Colonic mucosa (tissue), 4 donors: ENCODE measurements around the gene FGF14. TPM values are rescaled to one million over a fixed set of nuclear protein-coding genes. Genes with fewer than 3 reads are reported as not detected.

Source experiments
- DNase-seq: peaks from one replicate; pipeline ENCODE4 v3.0.0-alpha.2; 2020
- H3K27ac ChIP-seq: fragments of 200-600 bp; one replicate; pipeline ENCODE4 v1.8.0; 2021
- H3K27me3 ChIP-seq: fragments of 200-600 bp; one replicate; pipeline ENCODE4 v1.8.0; 2021
- H3K36me3 ChIP-seq: fragments of 200-600 bp; one replicate; pipeline ENCODE4 v1.8.0; 2021
- H3K4me1 ChIP-seq: fragments of 200-600 bp; one replicate; pipeline ENCODE4 v1.8.0; 2021; ENCODE audit warnings: mild to moderate bottlenecking
- H3K4me3 ChIP-seq: fragments of 200-600 bp; one replicate; pipeline ENCODE4 v1.8.0; 2021
- H3K9ac ChIP-seq, 2 donors: one replicate each; pipeline ENCODE4 v1.7.0; 2013; ENCODE audit warnings: control low read depth in 2 of 2, low read depth in 2 of 2, low read length in 2 of 2
- H3K9me3 ChIP-seq: fragments of 200-600 bp; one replicate; pipeline ENCODE4 v1.8.0; 2021
- intact Hi-C: fragments of 100-400 bp; cut with DNase I; formaldehyde crosslinking; loops from one replicate; pipeline ENCODE4 v1.14.1; 2022
- total RNA-seq, 2 donors: library from RNA; stranded (reverse); fragmentation: NEBNext Ultra II Directional in 1 of 2; extraction: Animal tissue kit (Norgen Biotek cat#: 25700) in 1 of 2; gene quantifications; one replicate each; pipeline ENCODE4 v1.2.1, GENCODE V29; 2021
- TF ChIP-seq, protein P1 (sequence below): fragments of 200-600 bp; IDR thresholded peaks from one replicate; pipeline ENCODE4 v1.8.0; 2022; ENCODE audit warnings: antibody characterized with exemption, mild to moderate bottlenecking
- donor health status: healthy.
- donor health status: DM: no; HTN: no; CAD: no.
- donor health status: DM: no; HTN: no; CAD: no.

Gene FGF14
- total RNA-seq, 2 donors from 2014 or later, result 0.62 to 0.85 TPM

DNA sequence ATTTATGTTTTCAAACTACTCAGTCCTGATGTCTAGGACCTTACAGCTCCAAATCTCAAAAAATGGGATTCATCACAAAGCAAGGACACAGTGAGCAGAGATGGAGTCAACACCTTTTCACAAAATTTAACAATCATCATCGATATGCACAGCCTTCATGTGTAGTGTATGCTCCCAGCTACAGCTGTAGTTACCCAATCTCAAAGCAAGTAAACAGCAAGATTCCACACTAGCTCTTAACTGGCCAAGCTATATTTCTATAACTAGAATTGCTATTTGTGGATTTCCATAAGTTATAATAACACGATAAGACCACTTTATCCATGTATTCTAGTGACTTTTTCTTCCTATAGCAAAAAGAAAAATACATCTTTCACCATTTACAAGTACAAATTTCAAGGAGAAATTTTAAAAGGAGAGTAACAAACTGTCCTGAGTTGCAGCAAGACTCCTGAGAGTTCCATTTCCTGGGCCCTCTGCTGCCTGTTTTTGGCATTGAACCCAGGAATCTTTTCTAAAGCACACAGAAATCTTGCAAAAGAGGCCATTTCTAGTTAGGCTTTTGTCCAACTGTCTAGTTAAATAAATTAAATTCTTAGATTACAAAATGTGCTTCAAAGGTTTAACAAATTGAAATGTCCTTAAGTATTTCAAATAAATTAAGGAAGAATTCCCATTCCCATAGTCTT is 460.6 kb downstream of the FGF14 start:
- H3K4me1 ChIP-seq, result no peaks in the 10 kb centered on the region
- no peak overlapping the region for H3K27ac ChIP-seq
- H3K9ac ChIP-seq, result no peak overlapping the region
- H3K9me3 ChIP-seq, result no peaks in the 10 kb centered on the region
- no peak for DNase-seq
- no peaks in the 10 kb centered on the region for H3K27me3 ChIP-seq
- intact Hi-C loops, result loop anchor here (5.0 to 10.0 kb wide), 3 partner anchors 204 to 616 kb away; no protein-coding TSS in a partner anchor
- H3K4me3 ChIP-seq, result no peak overlapping the region
- no peaks in the 10 kb centered on the region for H3K36me3 ChIP-seq
- TF ChIP-seq, protein P1, sequence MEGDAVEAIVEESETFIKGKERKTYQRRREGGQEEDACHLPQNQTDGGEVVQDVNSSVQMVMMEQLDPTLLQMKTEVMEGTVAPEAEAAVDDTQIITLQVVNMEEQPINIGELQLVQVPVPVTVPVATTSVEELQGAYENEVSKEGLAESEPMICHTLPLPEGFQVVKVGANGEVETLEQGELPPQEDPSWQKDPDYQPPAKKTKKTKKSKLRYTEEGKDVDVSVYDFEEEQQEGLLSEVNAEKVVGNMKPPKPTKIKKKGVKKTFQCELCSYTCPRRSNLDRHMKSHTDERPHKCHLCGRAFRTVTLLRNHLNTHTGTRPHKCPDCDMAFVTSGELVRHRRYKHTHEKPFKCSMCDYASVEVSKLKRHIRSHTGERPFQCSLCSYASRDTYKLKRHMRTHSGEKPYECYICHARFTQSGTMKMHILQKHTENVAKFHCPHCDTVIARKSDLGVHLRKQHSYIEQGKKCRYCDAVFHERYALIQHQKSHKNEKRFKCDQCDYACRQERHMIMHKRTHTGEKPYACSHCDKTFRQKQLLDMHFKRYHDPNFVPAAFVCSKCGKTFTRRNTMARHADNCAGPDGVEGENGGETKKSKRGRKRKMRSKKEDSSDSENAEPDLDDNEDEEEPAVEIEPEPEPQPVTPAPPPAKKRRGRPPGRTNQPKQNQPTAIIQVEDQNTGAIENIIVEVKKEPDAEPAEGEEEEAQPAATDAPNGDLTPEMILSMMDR, result no peak

DNA sequence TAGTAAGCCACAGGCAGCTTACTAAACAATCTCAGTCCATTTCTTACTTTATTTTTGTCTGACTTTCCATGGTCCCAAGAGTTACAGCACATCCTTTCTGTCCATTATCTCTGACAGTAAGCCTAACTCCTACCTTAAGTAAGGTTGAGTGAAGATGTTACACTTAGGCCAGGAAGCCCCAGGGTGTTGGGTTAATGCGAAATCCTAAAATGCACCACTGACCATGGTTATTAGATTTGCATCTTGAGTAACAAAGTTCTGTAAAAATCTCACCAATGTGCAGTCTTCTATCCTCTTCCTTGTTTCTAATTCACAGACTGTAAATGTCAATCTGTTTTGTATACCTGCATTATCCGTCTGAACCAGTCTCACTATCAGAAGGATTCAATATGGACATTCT is 462.5 kb downstream of the FGF14 start:
- no peaks in the 10 kb centered on the region for H3K4me1 ChIP-seq
- no peaks in the 10 kb centered on the region for H3K27me3 ChIP-seq
- TF ChIP-seq, protein P1, result no peak
- no peaks in the 10 kb centered on the region for H3K36me3 ChIP-seq
- DNase-seq, result no peak
- no peak overlapping the region for H3K9ac ChIP-seq
- intact Hi-C loops, result no loop called here
- H3K4me3 ChIP-seq, result no peak overlapping the region
- no peaks in the 10 kb centered on the region for H3K9me3 ChIP-seq
- no peak overlapping the region for H3K27ac ChIP-seq

DNA sequence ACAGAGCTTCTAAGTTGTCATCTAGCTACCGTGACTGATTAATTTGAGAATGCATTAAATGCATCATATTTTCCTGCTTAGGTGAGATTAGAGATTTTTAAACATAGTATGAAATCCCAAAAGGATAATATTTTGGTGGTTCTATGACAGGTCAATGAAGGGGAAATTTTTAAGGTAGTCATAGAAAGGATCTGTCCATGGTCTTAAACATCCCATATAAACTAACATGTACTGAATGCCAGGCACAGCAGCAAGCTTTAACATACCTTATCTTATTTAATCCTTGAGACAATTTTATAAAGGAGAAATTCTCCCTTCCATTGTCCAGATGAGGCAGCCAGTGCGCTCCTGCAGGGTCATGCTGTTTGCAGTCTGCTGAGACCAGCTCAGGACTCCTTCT is 466.0 kb downstream of the FGF14 start:
- no peak overlapping the region for H3K4me3 ChIP-seq
- DNase-seq, result no peak
- no peaks in the 10 kb centered on the region for H3K9me3 ChIP-seq
- TF ChIP-seq, protein P1, result no peak
- intact Hi-C loops, result no loop called here
- no peaks in the 10 kb centered on the region for H3K4me1 ChIP-seq
- H3K27me3 ChIP-seq, result no peaks in the 10 kb centered on the region
- H3K36me3 ChIP-seq, result no peaks in the 10 kb centered on the region
- no peak overlapping the region for H3K9ac ChIP-seq
- no peak overlapping the region for H3K27ac ChIP-seq

DNA sequence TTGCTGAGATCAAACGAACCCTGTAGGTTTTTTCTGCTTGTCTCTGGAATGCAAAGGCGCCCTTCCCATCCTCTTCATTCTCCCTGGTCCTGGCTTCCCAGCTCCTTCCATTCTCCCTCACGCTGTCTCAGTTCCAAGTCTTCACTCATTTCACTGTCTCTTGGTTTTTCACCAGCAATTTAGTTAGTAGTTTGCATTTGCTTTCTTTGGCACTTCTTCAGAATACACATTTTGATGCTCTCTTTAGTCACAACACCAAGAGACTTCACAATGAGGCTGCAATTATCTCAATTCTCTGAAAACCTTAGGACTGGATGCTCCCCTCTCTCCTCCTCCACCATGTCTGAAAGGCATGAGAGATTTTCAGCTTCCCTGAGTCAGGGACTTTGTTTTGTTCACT is 470.7 kb downstream of the FGF14 start:
- H3K36me3 ChIP-seq, result no peaks in the 10 kb centered on the region
- H3K9ac ChIP-seq, result no peak overlapping the region

DNA sequence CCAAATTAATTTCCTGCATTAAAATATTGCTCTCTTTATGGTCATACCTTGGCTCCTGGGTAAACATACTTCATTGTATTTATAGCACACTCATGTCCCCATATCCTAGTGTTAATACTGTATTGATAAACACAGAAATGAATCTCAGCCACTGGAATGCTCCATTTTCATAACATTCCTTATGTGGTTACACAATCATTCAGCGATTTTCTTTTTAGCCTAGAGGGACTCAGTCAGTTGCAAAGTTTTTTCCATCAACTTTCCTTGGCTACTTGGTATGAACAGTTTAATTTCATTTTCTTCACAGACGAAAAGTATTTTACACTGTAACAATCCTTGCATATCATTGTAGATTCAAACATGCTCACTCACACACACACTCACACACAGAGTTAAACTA is 471.5 kb downstream of the FGF14 start:
- Histone ChIP-seq H3K27me3 (no peaks in the 10 kb centered on the region), H3K4me1 (no peaks in the 10 kb centered on the region), H3K9ac (no peak overlapping the region), H3K36me3 (no peaks in the 10 kb centered on the region), H3K4me3 (no peak overlapping the region), H3K27ac (no peak overlapping the region), H3K9me3 (no peaks in the 10 kb centered on the region)
- DNase-seq, result no peak
- TF ChIP-seq, protein P1, result no peak
- intact Hi-C loops, result no loop called here

More for the DNA sequence above, 470.7 kb downstream of the FGF14 start:
- Histone ChIP-seq H3K9me3 (no peaks in the 10 kb centered on the region), H3K27ac (no peak overlapping the region), H3K27me3 (no peaks in the 10 kb centered on the region), H3K4me3 (no peak overlapping the region), H3K4me1 (no peaks in the 10 kb centered on the region)
- intact Hi-C loops, result no loop called here
- DNase-seq, result no peak
- TF ChIP-seq, protein P1, result no peak
